ENCODE data around the gene PHOSPHO2. TPM values are rescaled to one million over a fixed set of nuclear protein-coding genes. Genes with fewer than 3 reads are reported as not detected.

PHOSPHO2 gene
- total and polyA plus RNA-seq, 9 of the 15 experiments (the other 6 are each of a cell fraction or from before 2014, with no cell fraction given) = 7.8 to 19.1 (median 11.7) TPM

- TF ChIP-seq ELF1 (tag; IDR thresholded peaks at IDR 0.05) (no peak), LCOR (CRISPR knock-in tag; IDR thresholded peaks at IDR 0.05) (0 out of 2 replicates have a peak, but pooled peaks have one; percentile 27), MTF1 (CRISPR knock-in tag; IDR thresholded peaks at IDR 0.05; ENCODE audit: borderline replicate concordance) (no peak), TBL1XR1 (IDR thresholded peaks at IDR 0.05; ENCODE audit: low read length in 2 of 2) (no peak), ZNF407 (IDR thresholded peaks at IDR 0.05; ENCODE audit: low read depth) (no peak), TRIM25 (IDR thresholded peaks at IDR 0.05; ENCODE audit: borderline replicate concordance) (no peak), ZBTB11 (CRISPR knock-in tag; IDR thresholded peaks at IDR 0.05) (no peak), ZNF449 (CRISPR knock-in tag; IDR thresholded peaks at IDR 0.05) (no peak), ZNF785 (CRISPR knock-in tag; IDR thresholded peaks at IDR 0.05) (no peak), MCM7 (IDR thresholded peaks at IDR 0.05) (no peak), ZFP36 (IDR thresholded peaks at IDR 0.05; ENCODE audit: low read depth, low read length, partially characterized antibody) (no peak), SMAD2 (IDR thresholded peaks at IDR 0.05; ENCODE audit: low read depth, low read length) (no peak)
Measured at GRCh38 chr2:169716238-169716886, 22.1 kb downstream of the PHOSPHO2 start (continued).
